Measurements from ENCODE around the gene DOCK11. TPM values are rescaled to one million over a fixed set of nuclear protein-coding genes. Genes with fewer than 3 reads are reported as not detected.
A peak's percentile ranks its signal among the peaks of the same experiment; 100 is the strongest.

The DOCK11 gene
- total RNA-seq, 4 donors from 2014 or later, result 62.1 to 156 (median 76.3) TPM

GRCh38 chrX:118596390-118596789, 100.8 kb downstream of the DOCK11 start:
- no peak for ATAC-seq (ENCODE audit: low FRiP score)
- no peak for DNase-seq (ENCODE audit: low spot score)
- TF ChIP-seq, protein P1, sequence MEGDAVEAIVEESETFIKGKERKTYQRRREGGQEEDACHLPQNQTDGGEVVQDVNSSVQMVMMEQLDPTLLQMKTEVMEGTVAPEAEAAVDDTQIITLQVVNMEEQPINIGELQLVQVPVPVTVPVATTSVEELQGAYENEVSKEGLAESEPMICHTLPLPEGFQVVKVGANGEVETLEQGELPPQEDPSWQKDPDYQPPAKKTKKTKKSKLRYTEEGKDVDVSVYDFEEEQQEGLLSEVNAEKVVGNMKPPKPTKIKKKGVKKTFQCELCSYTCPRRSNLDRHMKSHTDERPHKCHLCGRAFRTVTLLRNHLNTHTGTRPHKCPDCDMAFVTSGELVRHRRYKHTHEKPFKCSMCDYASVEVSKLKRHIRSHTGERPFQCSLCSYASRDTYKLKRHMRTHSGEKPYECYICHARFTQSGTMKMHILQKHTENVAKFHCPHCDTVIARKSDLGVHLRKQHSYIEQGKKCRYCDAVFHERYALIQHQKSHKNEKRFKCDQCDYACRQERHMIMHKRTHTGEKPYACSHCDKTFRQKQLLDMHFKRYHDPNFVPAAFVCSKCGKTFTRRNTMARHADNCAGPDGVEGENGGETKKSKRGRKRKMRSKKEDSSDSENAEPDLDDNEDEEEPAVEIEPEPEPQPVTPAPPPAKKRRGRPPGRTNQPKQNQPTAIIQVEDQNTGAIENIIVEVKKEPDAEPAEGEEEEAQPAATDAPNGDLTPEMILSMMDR (IDR thresholded peaks at IDR 0.05), result no peak

GRCh38 chrX:118603981-118604380, 108.4 kb downstream of the DOCK11 start:
- ATAC-seq (ENCODE audit: low FRiP score) (peak; percentile 76), DNase-seq (ENCODE audit: low spot score) (no peak)
- TF ChIP-seq, protein P1 (IDR thresholded peaks at IDR 0.05), result peak in 1 of 3 donors; percentile 52

- TF ChIP-seq, protein P1 (IDR thresholded peaks at IDR 0.05), result no peak
- DNase-seq (ENCODE audit: low spot score) (no peak), ATAC-seq (ENCODE audit: low FRiP score) (no peak)
These were observed 116.7 kb downstream of the DOCK11 start for GRCh38 chrX:118612290-118612689.

- DNase-seq (ENCODE audit: low spot score) (no peak), ATAC-seq (ENCODE audit: low FRiP score) (no peak)
- TF ChIP-seq, protein P1 (IDR thresholded peaks at IDR 0.05), result no peak
These were observed 118.5 kb downstream of the DOCK11 start for GRCh38 chrX:118614150-118614549.

DNA sequence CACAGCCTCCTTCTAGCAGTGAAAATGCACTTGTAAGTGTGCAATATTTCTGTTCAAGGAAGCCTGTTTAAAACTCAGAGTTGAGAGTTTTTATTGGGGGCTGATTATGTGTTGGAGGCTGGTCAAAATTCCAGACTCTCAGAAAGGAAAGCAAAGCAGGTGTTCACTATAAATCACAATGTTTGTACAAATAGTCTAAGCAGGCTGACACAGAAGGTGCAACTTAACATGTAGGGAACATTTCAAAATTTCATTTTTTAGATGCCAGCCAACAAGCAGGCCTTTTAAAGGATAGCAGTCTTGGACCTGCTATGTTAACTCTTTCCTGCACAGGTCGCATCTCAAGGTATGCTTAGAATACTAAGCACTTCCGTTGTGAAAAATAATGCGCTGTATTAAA, 119.5 kb downstream of the DOCK11 start:
- ATAC-seq (ENCODE audit: low FRiP score) (no peak), DNase-seq (ENCODE audit: low spot score) (no peak)
- TF ChIP-seq, protein P1 (IDR thresholded peaks at IDR 0.05), result no peak

DNA sequence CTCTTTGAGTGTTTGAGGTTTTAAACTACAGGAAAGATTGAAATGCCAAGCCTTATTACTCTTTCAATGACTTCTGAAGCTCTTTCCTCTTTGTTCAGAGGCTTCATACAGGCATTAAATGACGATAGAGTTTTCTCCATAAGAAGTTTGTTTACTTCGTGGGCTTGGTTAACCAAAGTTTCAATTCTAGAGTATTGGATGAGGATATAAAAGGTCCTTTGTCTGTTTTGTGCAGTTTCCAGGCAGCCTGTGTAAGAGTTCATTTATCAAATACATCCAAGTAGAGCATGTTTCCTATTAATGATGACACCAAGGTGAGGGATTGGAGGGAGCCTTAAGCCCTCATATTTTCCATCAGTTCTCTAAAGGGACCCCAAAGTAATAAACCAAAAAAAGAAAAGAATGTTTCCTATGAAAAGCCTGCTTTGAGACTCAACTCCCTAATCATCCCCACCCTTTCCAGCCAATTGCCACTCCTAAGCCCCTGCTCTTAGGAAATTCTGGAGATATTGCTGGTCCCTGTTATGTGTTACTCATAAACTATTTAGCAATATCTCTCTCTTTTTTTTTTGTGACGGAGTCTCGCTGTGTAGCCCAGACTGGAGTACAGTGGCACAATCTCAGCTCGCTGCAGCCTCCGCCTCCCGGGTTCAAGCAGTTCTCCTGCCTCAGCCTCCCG, 125.6 kb downstream of the DOCK11 start:
- DNase-seq (ENCODE audit: low spot score) (no peak), ATAC-seq (ENCODE audit: low FRiP score) (no peak)
- TF ChIP-seq, protein P1 (IDR thresholded peaks at IDR 0.05), result no peak

DNA sequence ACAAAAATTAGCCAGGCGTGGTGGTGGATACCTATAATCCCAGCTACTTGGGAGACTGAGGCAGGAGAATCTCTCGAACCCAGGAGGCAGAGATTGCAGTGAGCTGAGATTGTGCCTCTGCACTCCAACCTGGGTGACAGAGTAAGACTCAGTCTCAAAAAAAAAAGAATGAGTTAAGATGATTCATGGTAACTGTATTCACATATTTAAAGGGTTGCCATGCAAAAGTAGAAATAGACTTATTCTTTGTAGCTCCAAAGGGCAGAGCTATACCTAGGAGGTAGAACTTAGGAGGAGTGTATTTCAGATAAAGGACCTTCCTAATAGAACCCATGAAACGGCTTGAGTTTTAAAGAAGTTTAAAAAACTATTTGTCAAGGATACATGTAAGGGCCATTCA, 127.4 kb downstream of the DOCK11 start:
- DNase-seq (ENCODE audit: low spot score) (no peak), ATAC-seq (ENCODE audit: low FRiP score) (no peak)
- TF ChIP-seq, protein P1 (IDR thresholded peaks at IDR 0.05), result no peak
